K562 (cell line): ENCODE measurements around the gene COG3. TPM values are rescaled to one million over a fixed set of nuclear protein-coding genes. Genes with fewer than 3 reads are reported as not detected.

ENCODE experiments used
- ATAC-seq: fragments of 200-7000 bp; cut with Tn5 transposase; 3 replicates; pipeline ENCODE4 v1.9.1; 2020; ENCODE audit warnings: moderate library complexity
- BruUV-seq: library from RNA; stranded (reverse); fragments of 400-500 nt; replicated peaks from 2 replicates; lab custom pipeline; 2021; lab: Mats Ljungman, UMichigan
- CTCF ChIA-PET: fragments of 300-600 bp; formaldehyde crosslinking; extraction: SDS; loops from one replicate; lab custom pipeline; 2021; ENCODE audit warnings: low intra/inter-chr PET ratio; lab: Yijun Ruan, JAX
- POLR2A ChIA-PET: fragments of 300-600, 350-650 bp; sonication (Branson Sonifier 250); formaldehyde crosslinking; extraction: SDS; loops from one replicate; lab custom pipeline; 2021; ENCODE audit warnings: antibody characterized with exemption, inconsistent platforms; lab: Yijun Ruan, JAX
- DNase-seq, 4 experiments: peaks; one replicate each; pipeline versions ENCODE4 v3.0.0 to v3.0.0-alpha.2; 2011 to 2018; ENCODE audit warnings: low spot score in 3 of 4, mixed read lengths in 3 of 4; ENCODE audit errors: extremely low read depth in 1 of 4
- FAIRE-seq: peaks from 2 replicates; lab custom pipeline; 2011; peaks lifted over from hg19 to GRCh38; lab: Jason Lieb, UNC
- H2AFZ ChIP-seq: 2 replicates; pipeline ENCODE4 v1.6.0; 2011; ENCODE audit warnings: low read depth, low read length, control low read depth, inconsistent platforms
- H3K27ac ChIP-seq: fragments of 200-600 bp; 3 replicates; pipeline ENCODE4 v1.8.0; 2011; ENCODE audit warnings: low read depth, mild to moderate bottlenecking, control low read depth, inconsistent platforms, low read length, moderate library complexity, mixed read lengths; ENCODE audit errors: extremely low read depth
- H3K27me3 ChIP-seq, 2 experiments: fragments of 300-600 bp in 1 of 2; 2 replicates in 1 of 2; 3 replicates in 1 of 2; pipeline versions ENCODE4 v1.6.0 to v1.8.0; 2011; ENCODE audit warnings: inconsistent platforms in 2 of 2, low read length in 2 of 2, mild to moderate bottlenecking in 1 of 2, mixed read lengths in 1 of 2, moderate library complexity in 1 of 2; ENCODE audit not compliant: control insufficient read depth in 2 of 2, insufficient read depth in 2 of 2
- H3K36me3 ChIP-seq: fragments of 300-600 bp; 3 replicates; pipeline ENCODE4 v1.8.0; 2011; ENCODE audit warnings: mild to moderate bottlenecking, low read length, inconsistent platforms; ENCODE audit not compliant: control insufficient read depth, insufficient read depth
- H3K4me1 ChIP-seq, 2 experiments: fragments of 200-600 bp in 1 of 2; replicated peaks in 1 of 2; 2 replicates in 1 of 2; 3 replicates in 1 of 2; pipeline versions ENCODE4 v1.5.1 to v1.8.0; 2011; ENCODE audit warnings: inconsistent platforms in 2 of 2, low read length in 2 of 2, mild to moderate bottlenecking in 1 of 2, mixed read lengths in 1 of 2, moderate library complexity in 1 of 2; ENCODE audit not compliant: control insufficient read depth in 2 of 2, insufficient read depth in 2 of 2
- H3K4me2 ChIP-seq: 2 replicates; pipeline ENCODE4 v1.6.1; 2011; ENCODE audit warnings: low read length, control low read depth, inconsistent platforms, mixed read lengths; ENCODE audit not compliant: insufficient read depth
- H3K4me3 ChIP-seq: fragments of 200-600 bp; sonication (generic), shearing (Covaris generic); 2 replicates; pipeline ENCODE4 v1.5.1; 2016; ENCODE audit warnings: control low read depth, inconsistent platforms
- H3K79me2 ChIP-seq: fragments of 200-600 bp; 3 replicates; pipeline ENCODE4 v1.8.0; 2011; ENCODE audit warnings: low read length, inconsistent platforms; ENCODE audit not compliant: control insufficient read depth, insufficient read depth
- H3K9ac ChIP-seq, 2 experiments: 2 replicates each; pipeline versions ENCODE4 v1.6.0 to v1.6.1; 2011; ENCODE audit warnings: low read depth in 2 of 2, low read length in 2 of 2, control low read depth in 1 of 2, inconsistent platforms in 1 of 2, mild to moderate bottlenecking in 1 of 2, mixed read lengths in 1 of 2; ENCODE audit not compliant: insufficient read depth in 1 of 2
- H3K9me1 ChIP-seq: one replicate; pipeline ENCODE4 v1.6.0; 2011; ENCODE audit warnings: inconsistent platforms, mild to moderate bottlenecking, low read length, moderate library complexity; ENCODE audit not compliant: control insufficient read depth, insufficient read depth
- H3K9me3 ChIP-seq: replicated peaks from 2 replicates; pipeline ENCODE4 v1.5.1; 2011; ENCODE audit warnings: low read depth, low read length, inconsistent platforms; ENCODE audit not compliant: control insufficient read depth, insufficient read depth
- H4K20me1 ChIP-seq: replicated peaks from 2 replicates; pipeline ENCODE4 v1.6.1; 2011; ENCODE audit warnings: low read length, inconsistent platforms, mixed read lengths; ENCODE audit not compliant: control insufficient read depth, insufficient read depth
- BRCA1 ChIP-seq, 2 experiments: fragments of 450-650 bp in 1 of 2; sonication (generic) in 1 of 2; formaldehyde crosslinking in 1 of 2; IDR thresholded peaks; 2 replicates each; pipeline versions ENCODE4 v1.5.0 to v1.6.1; 2017 to 2020; ENCODE audit warnings: mild to moderate bottlenecking in 1 of 2, missing genetic modification reagents in 1 of 2
- HCFC1 ChIP-seq: IDR thresholded peaks from 2 replicates; pipeline ENCODE4 v1.6.1; 2012; ENCODE audit warnings: low read depth, low read length, improper control_type of control experiment
- HDAC1 ChIP-seq, 2 experiments: fragments of 450-650 bp; IDR thresholded peaks; 2 replicates each; pipeline ENCODE4 v1.6.1; 2016 to 2017; ENCODE audit warnings: inconsistent platforms in 1 of 2, mild to moderate bottlenecking in 1 of 2, moderate library complexity in 1 of 2
- JUND ChIP-seq, 2 experiments: IDR thresholded peaks; 2 replicates in 1 of 2; 3 replicates in 1 of 2; pipeline ENCODE4 v1.6.1; 2011; ENCODE audit warnings: borderline replicate concordance in 2 of 2, low read depth in 2 of 2, low read length in 2 of 2, improper control_type of control experiment in 1 of 2, missing biosample characterization in 1 of 2, missing genetic modification characterization in 1 of 2, missing genetic modification reagents in 1 of 2
- PTTG1 ChIP-seq: fragments of 450-650 bp; IDR thresholded peaks from 2 replicates; pipeline ENCODE4 v1.6.1; 2016; ENCODE audit warnings: low read depth, mild to moderate bottlenecking, missing genetic modification characterization, missing compliant biosample characterization
- RFX7 ChIP-seq: fragments of 250-450 bp; sonication (Bioruptor Pico); IDR thresholded peaks from 2 replicates; pipeline ENCODE4 v1.5.1; 2021; ENCODE audit warnings: mild to moderate bottlenecking
- SMARCE1 ChIP-seq: fragments of 450-650 bp; IDR thresholded peaks from 2 replicates; pipeline ENCODE4 v1.7.1; 2016; ENCODE audit warnings: mild to moderate bottlenecking
- ZFPM2 ChIP-seq: fragments of 250-450 bp; sonication (Bioruptor Pico); IDR thresholded peaks from 2 replicates; pipeline ENCODE4 v1.5.1; 2022; ENCODE audit warnings: mild to moderate bottlenecking
- in situ Hi-C: fragments of 300-500 bp; cut with MboI; formaldehyde crosslinking; loops from 4 replicates; pipeline ENCODE4 v1.15.0; 2018; ENCODE audit warnings: inconsistent platforms, mixed read lengths
- intact Hi-C: fragments of 100-400 bp; cut with micrococcal nuclease; formaldehyde crosslinking; loops from 2 replicates; pipeline ENCODE4 v1.14.2; 2022
- polyA plus RNA-seq, 8 experiments: library from polyadenylated mRNA; depleted of rRNA in 4 of 8; stranded (reverse) in 5 of 8; unstranded in 3 of 8; fragments of >200 nt; fragmentation: Nextera tagmentation in 2 of 8; fragmentation: Illumina TruSeq in 1 of 8; extraction: Ambion mirVana in 2 of 8; extraction: Trizol in 1 of 8; gene quantifications; 2 replicates each; pipeline versions ENCODE4 v1.2.1 to v1.2.3, GENCODE V29; 2011 to 2014; ENCODE audit warnings: inconsistent platforms in 1 of 8, missing spikeins in 1 of 8
- total RNA-seq, 7 experiments: library from RNA; depleted of rRNA in 6 of 7; stranded (reverse); fragments of >200 nt in 6 of 7; fragmentation: Illumina TruSeq in 2 of 7; extraction: Trizol in 2 of 7; gene quantifications; 2 replicates each; pipeline versions ENCODE4 v1.2.1 to v1.2.3, GENCODE V29; 2011 to 2021; ENCODE audit warnings: low replicate concordance in 1 of 7
- TF ChIP-seq, protein P1 (sequence below): fragments of 200-800 bp; sonication (Bioruptor generic); IDR thresholded peaks from 2 replicates; pipeline ENCODE4 v1.6.1; 2016; ENCODE audit warnings: missing genetic modification characterization, missing compliant biosample characterization
- TF ChIP-seq, protein P2 (sequence below): sonication (generic); formaldehyde crosslinking; IDR thresholded peaks from 2 replicates; pipeline ENCODE4 v1.8.1; 2022; ENCODE audit warnings: missing genetic modification reagents

Gene COG3
- total and polyA plus RNA-seq, 9 of the 15 experiments (the other 6 are each of a cell fraction or from before 2014, with no cell fraction given), result 3.9 to 22.9 (median 14.5) TPM

DNA sequence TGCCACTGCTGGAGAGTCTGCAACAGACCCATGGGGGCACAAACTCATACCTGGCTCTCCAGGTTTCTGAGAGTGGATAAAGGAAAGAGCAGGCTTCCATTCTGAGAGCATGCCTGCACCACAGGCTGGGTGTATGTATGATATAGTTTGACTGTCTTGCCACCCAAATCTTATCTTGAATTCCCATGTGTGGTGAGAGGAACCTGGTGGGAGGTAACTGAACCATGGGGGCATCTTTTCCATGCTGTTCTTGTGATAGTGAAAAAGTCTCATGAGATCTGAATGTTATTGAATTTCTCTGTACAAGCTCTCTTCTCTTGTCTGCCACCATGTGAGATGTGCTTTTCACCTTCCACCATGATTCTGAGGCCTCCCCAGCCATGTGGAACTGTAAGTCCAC is 100.6 kb downstream of the COG3 start:
- POLR2A ChIA-PET, result no interaction called here
- intact Hi-C loops, result no loop called here

More for the DNA sequence above, 100.6 kb downstream of the COG3 start:
- TF ChIP-seq, protein P1, sequence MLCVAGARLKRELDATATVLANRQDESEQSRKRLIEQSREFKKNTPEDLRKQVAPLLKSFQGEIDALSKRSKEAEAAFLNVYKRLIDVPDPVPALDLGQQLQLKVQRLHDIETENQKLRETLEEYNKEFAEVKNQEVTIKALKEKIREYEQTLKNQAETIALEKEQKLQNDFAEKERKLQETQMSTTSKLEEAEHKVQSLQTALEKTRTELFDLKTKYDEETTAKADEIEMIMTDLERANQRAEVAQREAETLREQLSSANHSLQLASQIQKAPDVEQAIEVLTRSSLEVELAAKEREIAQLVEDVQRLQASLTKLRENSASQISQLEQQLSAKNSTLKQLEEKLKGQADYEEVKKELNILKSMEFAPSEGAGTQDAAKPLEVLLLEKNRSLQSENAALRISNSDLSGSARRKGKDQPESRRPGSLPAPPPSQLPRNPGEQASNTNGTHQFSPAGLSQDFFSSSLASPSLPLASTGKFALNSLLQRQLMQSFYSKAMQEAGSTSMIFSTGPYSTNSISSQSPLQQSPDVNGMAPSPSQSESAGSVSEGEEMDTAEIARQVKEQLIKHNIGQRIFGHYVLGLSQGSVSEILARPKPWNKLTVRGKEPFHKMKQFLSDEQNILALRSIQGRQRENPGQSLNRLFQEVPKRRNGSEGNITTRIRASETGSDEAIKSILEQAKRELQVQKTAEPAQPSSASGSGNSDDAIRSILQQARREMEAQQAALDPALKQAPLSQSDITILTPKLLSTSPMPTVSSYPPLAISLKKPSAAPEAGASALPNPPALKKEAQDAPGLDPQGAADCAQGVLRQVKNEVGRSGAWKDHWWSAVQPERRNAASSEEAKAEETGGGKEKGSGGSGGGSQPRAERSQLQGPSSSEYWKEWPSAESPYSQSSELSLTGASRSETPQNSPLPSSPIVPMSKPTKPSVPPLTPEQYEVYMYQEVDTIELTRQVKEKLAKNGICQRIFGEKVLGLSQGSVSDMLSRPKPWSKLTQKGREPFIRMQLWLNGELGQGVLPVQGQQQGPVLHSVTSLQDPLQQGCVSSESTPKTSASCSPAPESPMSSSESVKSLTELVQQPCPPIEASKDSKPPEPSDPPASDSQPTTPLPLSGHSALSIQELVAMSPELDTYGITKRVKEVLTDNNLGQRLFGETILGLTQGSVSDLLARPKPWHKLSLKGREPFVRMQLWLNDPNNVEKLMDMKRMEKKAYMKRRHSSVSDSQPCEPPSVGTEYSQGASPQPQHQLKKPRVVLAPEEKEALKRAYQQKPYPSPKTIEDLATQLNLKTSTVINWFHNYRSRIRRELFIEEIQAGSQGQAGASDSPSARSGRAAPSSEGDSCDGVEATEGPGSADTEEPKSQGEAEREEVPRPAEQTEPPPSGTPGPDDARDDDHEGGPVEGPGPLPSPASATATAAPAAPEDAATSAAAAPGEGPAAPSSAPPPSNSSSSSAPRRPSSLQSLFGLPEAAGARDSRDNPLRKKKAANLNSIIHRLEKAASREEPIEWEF, result no peak
- no peak for TF ChIP-seq ZFPM2 (CRISPR knock-in tag)
- TF ChIP-seq, protein P2, sequence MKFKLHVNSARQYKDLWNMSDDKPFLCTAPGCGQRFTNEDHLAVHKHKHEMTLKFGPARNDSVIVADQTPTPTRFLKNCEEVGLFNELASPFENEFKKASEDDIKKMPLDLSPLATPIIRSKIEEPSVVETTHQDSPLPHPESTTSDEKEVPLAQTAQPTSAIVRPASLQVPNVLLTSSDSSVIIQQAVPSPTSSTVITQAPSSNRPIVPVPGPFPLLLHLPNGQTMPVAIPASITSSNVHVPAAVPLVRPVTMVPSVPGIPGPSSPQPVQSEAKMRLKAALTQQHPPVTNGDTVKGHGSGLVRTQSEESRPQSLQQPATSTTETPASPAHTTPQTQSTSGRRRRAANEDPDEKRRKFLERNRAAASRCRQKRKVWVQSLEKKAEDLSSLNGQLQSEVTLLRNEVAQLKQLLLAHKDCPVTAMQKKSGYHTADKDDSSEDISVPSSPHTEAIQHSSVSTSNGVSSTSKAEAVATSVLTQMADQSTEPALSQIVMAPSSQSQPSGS, result no peak
- TF ChIP-seq HDAC1 (IDR thresholded peaks at IDR 0.05), result no peak
- TF ChIP-seq SMARCE1, result no peak
- no peak for TF ChIP-seq HCFC1
- no peak for TF ChIP-seq PTTG1
- TF ChIP-seq BRCA1 (IDR thresholded peaks at IDR 0.05), result no peak
- TF ChIP-seq BRCA1 (CRISPR knock-in tag; IDR thresholded peaks at IDR 0.05), result no peak
- TF ChIP-seq RFX7 (CRISPR knock-in tag), result no peak
- TF ChIP-seq JUND (IDR thresholded peaks at IDR 0.05; ENCODE audit: borderline replicate concordance, low read depth, low read length), result no peak
- TF ChIP-seq JUND (tag; IDR thresholded peaks at IDR 0.05; ENCODE audit: borderline replicate concordance, low read depth, low read length), result no peak
- Histone ChIP-seq H3K4me1 (no peaks in the 10 kb centered on the region), H3K27ac (no peak overlapping the region), H3K79me2 (no peaks in the 10 kb centered on the region), H3K9me3 (no peaks in the 10 kb centered on the region), H4K20me1 (no peaks in the 10 kb centered on the region), H3K9me1 (no peaks in the 10 kb centered on the region), H3K9ac (no peak overlapping the region), H3K4me3 (no peak overlapping the region), H2AFZ (no peak overlapping the region), H3K36me3 (no peaks in the 10 kb centered on the region), H3K27me3 (no peaks in the 10 kb centered on the region), H3K4me2 (no peak overlapping the region)
- CTCF ChIA-PET, result no interaction called here
- ATAC-seq (no peak), DNase-seq (no peak), FAIRE-seq (no peak)
- in situ Hi-C loops, result no loop called here
- BruUV-seq, result no TSS peak
